Brain pericyte (primary cell): ENCODE data around the gene CAMK4.
"Not testable (repeated sequence)": the region's sequence is repeated elsewhere in the genome, so short reads cannot be mapped to it uniquely, and the experiment has no call there.

Experiments used
- DNase-seq: peaks from one replicate; pipeline ENCODE4 v3.0.0-alpha.2; 2012; ENCODE audit warnings: low read depth, low spot score

Gene CAMK4

DNA sequence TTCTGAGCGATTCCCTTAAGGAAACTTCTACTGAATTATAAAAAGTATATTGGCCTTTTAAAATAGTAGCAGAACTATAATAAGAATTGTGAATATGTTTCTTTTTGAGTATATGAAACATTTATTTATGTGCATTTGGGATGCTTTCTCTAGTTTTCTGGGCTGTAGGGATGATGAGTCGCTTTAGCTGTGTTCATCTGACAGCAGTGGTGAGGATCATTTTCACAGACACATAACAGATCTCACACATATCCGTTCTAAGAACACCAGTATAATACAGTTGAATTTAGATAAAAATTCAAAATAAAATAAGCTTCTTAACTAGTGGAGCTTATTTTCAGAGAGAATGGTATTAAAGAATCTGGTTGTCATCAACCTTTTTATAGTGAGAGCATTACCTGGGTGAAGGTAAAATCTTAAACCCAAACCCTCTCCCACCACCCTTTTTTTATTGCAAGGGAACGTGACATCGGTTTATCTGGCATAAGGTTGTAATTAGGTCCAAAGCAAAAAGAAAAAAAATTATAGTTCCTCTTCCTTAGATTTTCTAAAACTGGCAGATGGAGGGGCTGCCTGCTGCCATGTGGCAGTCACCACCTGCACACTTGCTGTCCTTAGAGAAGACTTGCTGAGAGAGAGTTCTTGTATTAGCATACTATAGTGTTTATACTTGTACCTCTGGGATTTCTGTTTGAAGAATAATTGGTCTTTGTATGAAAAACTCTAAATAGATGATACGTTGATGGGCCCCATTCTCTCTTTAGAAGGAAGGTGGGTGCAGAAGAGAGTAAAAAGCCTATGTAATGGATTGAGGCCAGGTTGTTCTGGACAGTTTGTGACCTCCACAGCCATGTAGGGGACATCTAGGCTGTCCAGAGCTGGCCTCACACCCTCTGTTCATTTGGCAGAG lies 86.8 kb downstream of the CAMK4 start:
- no peak for DNase-seq

DNA sequence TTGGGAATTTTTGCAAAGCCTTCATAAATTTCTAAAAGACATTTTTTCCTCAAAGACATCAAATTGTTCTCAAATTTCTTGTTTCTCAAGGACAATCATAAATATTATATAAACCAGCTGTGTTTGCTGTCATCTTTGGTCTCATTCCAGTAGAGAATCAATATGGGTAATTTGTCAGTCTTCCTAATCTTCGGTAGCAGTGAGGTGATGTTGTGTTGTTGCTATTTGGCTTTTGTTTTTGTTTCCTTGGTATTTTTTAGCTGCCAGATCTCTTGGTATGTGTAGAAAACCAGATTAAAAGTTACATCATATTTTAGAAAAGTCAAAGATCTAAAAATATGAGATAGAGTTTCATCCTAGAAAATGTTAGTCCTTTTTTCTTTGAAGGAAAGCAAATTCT lies 87.5 kb downstream of the CAMK4 start:
- DNase-seq, result no peak

DNA sequence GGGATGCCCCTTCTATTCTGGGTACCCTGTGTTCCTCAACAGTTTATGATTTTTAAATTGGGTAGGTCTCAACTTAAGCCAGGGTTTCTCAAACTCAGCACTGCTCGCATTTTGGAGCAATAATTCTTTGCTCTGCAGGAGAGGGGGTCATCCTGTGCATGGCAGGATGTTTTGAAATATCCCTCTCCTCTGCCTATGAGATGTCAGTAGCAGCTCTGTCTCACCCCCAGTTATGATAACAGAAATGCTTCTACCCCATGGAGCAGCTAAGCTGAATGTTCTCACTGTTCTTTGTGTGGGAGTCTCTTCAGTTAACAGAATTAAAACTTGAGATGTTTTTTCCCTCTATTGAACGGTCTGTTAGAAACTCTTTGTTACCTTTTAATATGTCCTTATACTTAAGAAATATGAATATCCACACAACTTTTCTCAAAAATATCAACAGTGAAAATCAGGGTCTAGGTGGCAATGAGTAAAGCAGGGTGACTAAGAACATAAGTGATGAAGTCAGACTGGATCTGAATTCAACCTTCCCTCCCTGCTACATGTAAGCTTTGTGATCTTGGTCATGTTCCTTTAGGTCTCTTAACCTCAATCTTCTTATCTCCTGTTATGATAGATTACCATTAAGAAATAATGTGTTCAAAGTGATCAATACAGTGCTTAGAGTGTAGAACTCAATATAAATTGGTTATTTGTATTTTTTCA lies 89.0 kb downstream of the CAMK4 start:
- DNase-seq, result no peak

DNA sequence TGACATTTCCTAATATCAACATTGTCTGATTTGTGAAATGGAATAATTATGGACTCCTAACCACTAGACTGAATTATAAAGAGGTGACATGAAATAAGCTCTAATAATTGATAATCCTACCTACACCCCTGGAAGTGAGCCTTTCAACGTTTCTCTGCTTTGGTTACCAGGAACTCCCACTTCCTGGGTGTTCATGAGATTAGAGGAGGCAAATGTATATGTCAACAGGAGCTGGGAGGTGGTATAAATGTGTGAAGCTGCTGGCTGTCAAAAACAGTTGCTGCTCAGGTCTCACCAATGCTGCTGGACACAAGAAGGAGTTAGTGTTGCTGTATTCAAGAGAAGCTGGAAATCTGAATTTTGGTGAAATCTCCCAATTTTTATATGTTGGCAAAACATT lies 96.8 kb downstream of the CAMK4 start:
- DNase-seq, result no peak

DNA sequence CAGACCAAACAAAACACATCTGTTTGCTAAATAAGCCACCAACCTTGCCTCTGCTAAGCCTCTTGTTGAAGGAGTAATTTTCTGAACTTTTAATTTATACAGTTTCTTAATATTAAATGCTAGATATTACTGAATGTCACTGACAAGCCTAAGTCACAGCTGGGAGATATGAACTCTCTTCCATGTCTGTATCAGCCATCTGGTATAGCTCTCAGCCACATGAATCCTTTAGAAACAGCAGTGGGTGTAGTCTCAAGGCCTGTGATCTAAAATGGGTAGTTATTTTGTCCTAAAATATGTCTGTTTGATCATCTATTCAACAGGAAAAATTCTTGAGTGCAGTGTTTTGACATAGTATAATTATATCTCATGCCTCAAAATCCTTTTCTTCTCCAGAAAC lies 97.2 kb downstream of the CAMK4 start:
- DNase-seq, result no peak

DNA sequence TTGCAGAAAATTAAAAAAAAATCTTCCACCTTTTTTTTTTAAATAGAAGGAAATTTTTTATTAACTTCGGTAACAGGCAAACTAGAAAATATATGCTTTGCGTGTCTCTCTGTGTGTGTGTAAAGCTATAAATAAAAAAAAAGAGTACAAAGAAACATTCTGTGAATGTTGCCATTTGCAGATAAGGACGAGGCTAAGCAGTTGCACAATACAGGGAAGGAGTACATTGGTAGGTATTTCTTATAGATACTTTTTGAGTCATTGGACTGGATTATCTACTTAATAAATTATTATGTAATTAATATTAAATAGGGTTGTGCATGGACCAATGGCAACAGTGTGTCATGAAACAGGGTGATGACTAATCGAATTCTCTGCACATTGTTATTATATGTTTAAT lies 102.4 kb downstream of the CAMK4 start:
- no peak for DNase-seq

DNA sequence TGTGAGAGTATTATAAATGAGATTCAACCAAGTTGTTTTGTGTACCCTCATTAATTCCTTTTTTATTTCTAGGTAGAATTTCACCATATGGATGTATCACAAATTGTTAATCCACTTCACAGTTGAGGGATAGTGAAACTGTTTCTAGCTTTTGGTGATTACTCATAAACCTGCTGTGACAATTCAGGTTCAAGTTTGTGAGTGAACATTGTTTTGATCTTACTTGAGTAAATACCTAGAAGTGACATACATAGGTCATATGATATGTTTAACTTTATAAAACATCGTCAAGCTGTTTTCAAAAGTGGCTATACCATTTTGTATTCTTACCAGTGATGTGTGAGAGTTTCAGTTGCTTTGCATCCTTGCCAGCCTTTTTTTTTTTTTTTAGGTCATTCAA lies 112.9 kb downstream of the CAMK4 start:
- DNase-seq, result no peak

DNA sequence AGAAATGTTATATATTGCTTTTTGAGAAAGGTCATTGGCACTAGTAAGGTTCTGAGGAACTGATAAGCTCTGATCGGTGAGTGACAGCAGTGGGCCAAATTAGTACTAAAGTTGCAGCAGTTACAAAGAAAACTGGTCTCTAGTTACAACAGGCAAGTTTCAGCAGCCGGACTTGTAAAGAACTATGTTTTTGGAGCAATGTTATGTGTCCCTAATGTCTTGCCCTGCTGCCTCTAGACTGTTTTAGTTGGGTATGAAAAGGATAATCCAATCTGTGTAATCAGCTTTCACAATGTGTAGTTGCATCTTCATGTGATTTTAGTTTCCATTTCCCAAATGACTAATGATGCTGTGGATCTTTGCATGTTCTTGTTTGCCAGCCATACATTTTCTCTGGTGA lies 113.5 kb downstream of the CAMK4 start:
- DNase-seq, result no peak

DNA sequence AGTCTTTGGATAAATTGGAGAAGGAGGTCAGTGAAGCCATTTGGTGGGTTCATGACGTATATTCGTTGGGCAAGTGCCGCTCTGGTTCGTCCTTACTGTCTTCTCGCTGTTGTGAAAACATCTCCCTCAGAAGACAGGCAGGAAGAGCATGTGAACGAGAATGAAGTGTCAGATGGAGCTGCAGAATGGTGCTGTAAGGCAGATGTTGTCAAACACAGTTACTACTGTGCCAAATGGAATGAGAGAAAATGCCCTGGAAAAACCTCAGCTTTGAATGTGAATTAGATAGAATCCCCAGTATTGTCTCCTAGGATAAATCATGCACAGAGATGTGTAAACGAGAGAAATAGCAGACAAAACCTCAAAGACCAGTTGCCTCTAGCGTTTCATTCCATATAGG lies 121.5 kb downstream of the CAMK4 start:
- no peak for DNase-seq

DNA sequence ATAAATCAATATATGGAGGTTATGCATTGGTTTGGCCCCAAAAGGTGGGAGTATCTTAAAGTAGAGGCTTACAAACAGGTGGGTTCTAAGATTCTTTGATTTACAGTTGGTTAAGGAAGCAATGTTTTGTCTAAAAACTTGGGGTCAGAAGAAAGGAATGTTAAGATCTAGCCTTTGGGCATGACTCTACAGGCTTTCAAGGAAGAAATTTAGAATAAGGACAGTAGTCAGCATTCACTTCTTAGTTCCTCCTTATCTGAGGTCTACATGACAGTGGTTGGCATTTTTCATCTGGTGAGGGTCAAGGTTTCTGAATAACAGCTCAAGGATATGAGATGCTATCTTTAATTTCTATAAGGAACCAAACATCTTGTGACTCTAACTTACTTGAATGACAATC lies 122.8 kb downstream of the CAMK4 start:
- no peak for DNase-seq

DNA sequence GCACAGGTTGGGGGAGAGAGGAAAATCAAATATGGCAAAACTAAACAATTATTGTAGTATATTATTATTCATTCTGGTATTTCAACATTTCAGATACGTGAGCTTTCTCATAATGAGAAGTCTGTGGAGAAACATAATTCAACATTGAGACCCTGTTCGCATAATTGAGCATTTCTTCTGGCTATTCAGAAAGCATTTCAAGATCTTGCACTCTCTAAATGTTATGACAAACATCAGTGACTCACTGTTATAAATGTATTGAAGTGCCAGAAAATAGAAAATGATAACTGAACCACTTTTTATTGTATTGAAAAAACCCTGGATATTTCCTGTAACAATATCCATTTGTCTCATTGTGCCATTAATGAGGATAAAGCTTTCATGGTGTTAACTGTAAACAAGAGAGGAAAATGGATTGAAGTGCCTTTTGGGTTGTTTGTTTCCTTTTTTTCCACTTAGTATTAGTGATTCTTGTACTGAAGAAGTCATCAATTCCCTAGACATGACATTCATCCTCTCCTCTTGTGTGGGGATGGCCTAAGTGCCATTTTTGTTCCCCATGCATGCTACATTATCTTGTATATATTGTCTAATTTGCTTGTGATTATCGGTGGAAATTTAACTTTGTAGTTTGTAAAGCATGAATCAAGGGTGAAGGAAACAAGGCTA lies 124.6 kb downstream of the CAMK4 start:
- no peak for DNase-seq

DNA sequence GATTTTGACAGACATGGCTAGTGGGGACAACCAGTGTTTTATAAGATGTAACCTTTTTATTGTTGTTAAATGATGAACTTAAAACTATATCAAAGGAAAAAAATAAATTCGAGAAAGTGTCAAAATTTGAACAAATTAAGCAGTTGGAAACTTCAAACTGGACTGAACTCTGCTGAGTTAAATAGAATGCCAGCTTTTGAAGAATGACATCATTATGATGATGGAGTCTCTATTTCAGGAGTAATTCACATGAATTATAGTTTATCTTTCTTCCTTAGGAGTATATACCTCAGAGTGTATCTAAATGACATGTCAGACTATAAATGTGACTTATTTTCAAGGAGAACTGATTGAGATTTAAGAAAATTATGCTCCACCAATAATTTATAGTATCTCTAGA lies 125.2 kb downstream of the CAMK4 start:
- DNase-seq, result no peak

DNA sequence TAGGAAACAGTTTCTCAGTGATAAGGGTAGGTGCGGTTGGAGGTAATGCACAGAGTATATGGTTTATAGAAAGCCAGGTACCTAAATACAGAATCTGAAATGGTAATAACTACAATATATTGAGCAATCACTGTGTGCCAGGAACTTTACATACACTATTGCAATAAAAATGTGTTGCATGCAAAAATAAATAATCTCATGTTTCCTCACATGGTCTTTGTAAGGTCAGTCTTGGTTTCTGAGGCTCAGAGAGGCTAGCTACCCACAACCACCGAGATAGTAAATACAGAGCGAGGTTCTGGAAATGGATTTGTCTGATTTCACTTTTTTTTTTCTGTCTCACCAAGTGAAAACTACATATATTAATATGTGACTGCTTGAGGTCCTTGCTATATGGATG lies 128.9 kb downstream of the CAMK4 start:
- no peak for DNase-seq

DNA sequence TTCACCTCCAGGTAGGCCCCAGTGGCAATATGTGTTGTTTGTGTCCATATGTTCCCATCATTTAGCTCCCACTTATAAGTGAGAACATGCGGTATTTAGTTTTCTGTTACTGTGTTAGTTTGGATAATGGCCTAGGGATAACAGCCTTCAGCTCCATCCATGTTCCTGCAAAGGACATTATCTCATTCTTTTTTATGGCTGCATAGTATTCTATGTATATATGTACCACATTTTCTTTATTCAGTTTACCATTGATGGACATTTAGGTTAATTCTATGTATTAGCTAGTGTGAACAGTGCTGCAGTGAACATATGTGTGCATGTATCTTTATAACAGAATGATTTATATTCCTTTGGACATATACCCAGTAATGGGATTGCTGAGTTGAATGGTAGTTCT lies 134.5 kb downstream of the CAMK4 start:
- DNase-seq, result not testable (repeated sequence)

DNA sequence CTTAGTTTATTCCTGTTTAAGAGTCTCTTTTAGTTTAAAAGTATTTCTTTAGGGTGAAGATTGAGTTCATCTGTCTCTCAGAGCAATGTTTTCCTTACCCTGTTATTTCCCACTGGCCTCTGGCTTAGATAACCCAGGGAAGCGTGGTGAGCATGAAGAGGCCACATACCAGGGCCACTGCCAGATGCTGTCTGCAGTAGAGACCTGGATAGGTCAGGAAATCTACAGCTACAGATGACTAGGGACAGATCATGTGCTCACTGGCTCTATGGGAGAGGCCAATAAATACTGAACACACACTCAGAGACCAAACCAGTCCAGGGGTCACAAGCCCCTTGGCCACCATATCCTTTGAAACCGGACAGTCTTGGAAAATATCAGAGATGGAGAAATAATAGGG lies 136.0 kb downstream of the CAMK4 start:
- no peak for DNase-seq

DNA sequence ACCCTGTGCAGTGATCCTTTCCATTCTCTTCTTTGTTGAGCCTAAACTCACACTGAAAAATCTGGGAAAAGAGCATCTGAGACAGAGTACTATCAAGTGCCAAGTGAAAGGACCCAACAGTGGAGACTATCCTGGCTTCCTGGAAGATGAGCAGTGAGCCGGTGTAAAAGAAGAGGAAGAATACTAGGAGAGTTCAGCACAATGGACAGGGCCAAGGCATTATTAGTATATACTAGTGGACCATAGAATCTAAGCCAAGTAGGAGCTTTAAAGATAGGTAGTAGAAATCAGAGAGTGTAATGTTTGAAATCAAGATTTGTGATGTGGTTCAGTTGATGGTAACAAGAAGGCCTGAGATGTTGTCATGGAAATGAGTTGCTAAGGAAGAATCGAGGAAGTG lies 140.8 kb downstream of the CAMK4 start:
- no peak for DNase-seq

DNA sequence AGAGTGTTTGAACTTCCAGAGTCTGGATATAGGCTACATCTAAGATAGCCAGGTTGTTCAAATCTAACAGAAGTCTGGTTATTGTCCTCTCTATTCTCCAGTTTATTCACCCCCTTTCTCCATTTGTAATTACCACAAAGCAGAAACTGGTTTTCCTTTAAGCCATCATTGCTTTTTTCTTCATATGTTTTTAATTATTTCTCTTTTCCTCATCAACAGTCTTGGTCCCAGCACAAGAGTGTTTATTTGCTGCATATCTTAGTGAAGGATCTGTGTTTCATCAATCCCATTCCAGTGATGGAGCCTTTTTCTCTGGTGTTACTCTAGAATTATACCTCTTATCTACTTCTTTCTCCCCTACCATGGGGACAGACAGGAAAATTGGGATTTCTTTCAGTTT lies 142.2 kb downstream of the CAMK4 start:
- no peak for DNase-seq

DNA sequence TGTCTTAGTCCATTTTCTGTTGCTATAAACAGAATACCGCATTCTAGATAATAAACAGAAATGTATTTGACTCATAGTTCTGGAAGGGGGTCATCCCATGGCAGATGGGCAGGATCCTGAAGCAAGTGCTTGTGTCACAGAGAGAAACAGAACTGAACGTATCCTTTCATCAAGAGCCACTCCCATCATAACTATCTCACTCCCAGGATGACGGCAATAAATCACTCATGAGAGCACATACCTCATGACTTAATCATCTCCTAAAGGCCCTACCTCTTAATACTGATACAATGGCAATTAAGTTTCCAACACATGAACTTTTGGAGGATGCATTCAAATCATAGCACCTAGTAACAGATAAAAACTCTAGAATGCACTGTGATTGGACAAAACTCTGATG lies 142.9 kb downstream of the CAMK4 start:
- DNase-seq, result no peak

DNA sequence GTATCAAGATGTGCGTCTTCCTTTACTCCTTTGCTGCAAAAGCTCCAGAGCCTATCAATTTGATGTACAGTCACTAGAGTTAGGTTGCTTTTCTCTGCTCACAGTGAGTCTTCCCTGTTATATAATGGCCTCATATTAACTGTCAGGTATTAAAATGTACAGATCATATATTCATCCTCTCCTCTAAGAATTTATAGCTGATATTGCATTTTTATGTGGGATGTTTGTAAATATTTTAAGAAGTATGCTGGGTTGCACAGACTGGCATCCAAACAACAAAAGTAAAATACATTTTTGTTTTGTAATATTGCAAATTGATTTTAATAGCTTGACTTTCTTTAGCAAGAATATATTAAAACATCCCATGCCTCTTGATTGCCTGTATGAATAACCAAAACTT lies 148.6 kb downstream of the CAMK4 start:
- DNase-seq, result no peak

DNA sequence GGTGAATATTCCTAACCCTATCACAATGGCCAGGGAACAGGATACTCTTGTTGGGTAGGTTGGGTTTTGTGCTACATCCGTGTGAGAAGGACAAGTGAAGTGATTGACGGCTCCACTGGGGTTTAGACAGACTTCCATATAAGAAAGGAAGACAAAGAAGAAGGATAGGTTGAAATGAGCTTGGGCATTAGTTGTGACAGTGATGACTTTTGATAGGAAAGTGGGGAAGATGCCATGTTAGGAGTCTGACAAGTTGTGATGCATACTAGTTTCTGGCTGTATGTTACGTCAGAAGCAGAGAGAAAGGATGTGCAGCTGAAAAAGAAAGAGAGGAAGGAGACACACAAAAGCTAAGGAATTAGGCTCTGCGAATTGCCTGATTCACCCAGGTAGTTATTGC lies 150.2 kb downstream of the CAMK4 start:
- no peak for DNase-seq

DNA sequence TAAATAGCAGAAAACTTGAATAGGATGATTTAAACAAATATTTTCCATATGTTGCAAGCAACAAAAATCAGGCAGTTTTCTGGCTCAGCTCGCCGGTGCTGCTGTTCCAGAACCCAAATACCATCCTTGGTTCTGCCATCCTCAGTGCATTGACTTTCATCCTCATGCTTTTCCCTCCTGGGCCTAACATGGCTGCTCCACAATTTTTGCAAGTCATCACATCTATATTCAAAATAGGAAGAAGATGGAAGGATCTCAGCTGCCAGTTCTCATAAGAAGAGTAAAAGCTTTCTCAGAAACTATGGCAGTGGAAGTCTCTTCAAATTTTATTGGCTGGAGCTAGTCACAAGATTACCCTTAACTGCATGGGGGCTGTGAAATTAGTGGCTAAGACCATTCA lies 151.5 kb downstream of the CAMK4 start:
- no peak for DNase-seq

DNA sequence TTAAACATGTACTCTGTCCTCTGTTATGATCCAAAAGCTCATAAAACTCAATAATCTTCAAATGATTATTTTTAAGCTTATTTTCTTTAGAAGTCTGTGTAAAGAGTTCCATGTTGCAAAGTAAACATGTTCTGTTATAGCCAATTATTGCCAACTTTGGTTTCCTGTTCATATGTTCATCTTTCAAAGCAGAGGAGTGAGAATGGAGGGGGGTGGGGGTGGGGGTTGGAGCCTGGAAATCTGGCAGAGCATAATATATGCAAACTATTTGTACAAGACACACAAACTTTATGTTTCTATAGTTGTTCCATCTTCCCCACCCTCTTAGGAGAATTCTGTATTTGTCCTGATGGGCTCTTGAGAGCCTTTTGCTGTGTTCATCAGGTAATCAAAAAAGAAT lies 153.1 kb downstream of the CAMK4 start:
- DNase-seq, result no peak

DNA sequence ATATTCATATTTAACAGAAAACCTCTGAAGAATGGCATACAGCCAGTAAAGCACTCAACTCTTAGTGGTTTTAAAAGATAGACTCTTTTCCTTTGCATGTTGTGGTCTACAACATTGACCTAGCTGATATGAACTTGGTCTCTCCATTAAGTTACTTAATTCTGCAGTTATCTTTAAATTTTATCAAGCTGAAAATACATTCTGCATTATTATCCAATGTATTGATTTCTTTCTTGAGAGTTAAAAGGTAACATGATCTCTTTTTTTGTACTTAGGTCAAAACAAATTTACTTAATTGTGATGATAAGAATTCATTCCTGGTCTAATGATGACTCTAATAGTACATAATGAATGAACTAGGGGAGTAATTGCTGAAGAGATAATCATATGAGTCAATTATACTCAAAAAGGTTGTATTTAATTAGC lies 155.2 kb downstream of the CAMK4 start:
- no peak for DNase-seq
